ENCODE results near the gene LRBA.

DNA sequence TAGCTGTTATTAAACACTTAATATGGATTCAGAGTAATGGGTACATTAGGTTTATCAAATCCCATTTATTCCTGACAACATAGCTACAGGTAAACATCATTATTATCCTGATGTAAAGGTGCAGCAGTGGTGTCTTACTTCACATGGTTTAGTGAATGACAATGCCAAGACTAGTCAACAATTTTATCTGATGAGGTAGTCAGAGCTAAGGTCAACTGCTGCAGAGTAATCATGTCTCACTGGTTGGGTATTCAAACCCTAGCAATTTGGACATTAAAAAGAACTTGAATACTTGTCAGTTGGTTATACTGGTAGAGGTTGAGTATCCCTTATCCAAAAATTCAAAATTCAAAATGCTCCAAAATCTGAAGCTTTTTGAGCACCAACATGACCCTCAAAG, 315.5 kb downstream of the LRBA start:
- TF ChIP-seq, protein P1, sequence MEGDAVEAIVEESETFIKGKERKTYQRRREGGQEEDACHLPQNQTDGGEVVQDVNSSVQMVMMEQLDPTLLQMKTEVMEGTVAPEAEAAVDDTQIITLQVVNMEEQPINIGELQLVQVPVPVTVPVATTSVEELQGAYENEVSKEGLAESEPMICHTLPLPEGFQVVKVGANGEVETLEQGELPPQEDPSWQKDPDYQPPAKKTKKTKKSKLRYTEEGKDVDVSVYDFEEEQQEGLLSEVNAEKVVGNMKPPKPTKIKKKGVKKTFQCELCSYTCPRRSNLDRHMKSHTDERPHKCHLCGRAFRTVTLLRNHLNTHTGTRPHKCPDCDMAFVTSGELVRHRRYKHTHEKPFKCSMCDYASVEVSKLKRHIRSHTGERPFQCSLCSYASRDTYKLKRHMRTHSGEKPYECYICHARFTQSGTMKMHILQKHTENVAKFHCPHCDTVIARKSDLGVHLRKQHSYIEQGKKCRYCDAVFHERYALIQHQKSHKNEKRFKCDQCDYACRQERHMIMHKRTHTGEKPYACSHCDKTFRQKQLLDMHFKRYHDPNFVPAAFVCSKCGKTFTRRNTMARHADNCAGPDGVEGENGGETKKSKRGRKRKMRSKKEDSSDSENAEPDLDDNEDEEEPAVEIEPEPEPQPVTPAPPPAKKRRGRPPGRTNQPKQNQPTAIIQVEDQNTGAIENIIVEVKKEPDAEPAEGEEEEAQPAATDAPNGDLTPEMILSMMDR (IDR thresholded peaks at IDR 0.05), result no peak
- TF ChIP-seq POLR2AphosphoS5 (IDR thresholded peaks at IDR 0.05) (no peak), EP300 (IDR thresholded peaks at IDR 0.05) (no peak), POLR2A (IDR thresholded peaks at IDR 0.05) (no peak)

Data from stomach (tissue), 4 donors.